ENCODE measurements around the gene NTHL1.

DNA sequence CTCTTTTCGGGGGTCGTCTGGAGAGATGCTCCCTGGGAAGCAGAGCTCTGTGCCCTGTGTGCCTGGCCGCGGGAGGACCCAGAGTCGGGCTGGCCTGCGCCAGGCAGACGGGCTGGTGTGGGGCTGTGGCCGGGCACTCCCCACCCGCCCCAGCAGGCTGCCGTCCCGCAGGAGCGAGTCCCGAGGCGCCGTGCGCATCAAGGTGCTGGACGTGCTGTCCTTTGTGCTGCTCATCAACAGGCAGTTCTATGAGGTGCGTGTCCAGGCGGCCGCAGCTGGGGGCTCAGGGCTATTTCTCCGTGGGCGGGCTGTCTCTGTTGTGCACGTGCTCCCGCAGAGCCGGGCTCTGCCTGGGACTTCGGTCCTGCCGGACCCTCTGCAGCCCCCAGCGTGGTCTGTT is 15.2 kb upstream of the NTHL1 start:
- TF ChIP-seq, protein P1, sequence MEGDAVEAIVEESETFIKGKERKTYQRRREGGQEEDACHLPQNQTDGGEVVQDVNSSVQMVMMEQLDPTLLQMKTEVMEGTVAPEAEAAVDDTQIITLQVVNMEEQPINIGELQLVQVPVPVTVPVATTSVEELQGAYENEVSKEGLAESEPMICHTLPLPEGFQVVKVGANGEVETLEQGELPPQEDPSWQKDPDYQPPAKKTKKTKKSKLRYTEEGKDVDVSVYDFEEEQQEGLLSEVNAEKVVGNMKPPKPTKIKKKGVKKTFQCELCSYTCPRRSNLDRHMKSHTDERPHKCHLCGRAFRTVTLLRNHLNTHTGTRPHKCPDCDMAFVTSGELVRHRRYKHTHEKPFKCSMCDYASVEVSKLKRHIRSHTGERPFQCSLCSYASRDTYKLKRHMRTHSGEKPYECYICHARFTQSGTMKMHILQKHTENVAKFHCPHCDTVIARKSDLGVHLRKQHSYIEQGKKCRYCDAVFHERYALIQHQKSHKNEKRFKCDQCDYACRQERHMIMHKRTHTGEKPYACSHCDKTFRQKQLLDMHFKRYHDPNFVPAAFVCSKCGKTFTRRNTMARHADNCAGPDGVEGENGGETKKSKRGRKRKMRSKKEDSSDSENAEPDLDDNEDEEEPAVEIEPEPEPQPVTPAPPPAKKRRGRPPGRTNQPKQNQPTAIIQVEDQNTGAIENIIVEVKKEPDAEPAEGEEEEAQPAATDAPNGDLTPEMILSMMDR (conservative IDR thresholded peaks at IDR 0.05; ENCODE audit: low read depth, low read length): no peak
- no peak for TF ChIP-seq CEBPB (IDR thresholded peaks at IDR 0.05; ENCODE audit: low read depth, low read length)
- no peak for TF ChIP-seq MAZ (IDR thresholded peaks at IDR 0.05; ENCODE audit: borderline replicate concordance, low read depth, low read length)
- no peak for TF ChIP-seq FOS (IDR thresholded peaks at IDR 0.05; ENCODE audit: low read depth, low read length)
- TF ChIP-seq POLR2A (IDR thresholded peaks at IDR 0.05; ENCODE audit: low read depth, low read length): no peak
- TF ChIP-seq MAFK (IDR thresholded peaks at IDR 0.05; ENCODE audit: low read depth, low read length): no peak
- no peak for TF ChIP-seq RAD21 (IDR thresholded peaks at IDR 0.05; ENCODE audit: low read length)
- no peak for TF ChIP-seq NFE2L2 (IDR thresholded peaks at IDR 0.05; ENCODE audit: low read depth, low read length)
- no peak for TF ChIP-seq RFX5 (IDR thresholded peaks at IDR 0.05; ENCODE audit: low read depth, low read length)
- TF ChIP-seq, protein P2, sequence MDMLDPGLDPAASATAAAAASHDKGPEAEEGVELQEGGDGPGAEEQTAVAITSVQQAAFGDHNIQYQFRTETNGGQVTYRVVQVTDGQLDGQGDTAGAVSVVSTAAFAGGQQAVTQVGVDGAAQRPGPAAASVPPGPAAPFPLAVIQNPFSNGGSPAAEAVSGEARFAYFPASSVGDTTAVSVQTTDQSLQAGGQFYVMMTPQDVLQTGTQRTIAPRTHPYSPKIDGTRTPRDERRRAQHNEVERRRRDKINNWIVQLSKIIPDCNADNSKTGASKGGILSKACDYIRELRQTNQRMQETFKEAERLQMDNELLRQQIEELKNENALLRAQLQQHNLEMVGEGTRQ (IDR thresholded peaks at IDR 0.05; ENCODE audit: low read depth, low read length): no peak
- TF ChIP-seq BHLHE40 (IDR thresholded peaks at IDR 0.05; ENCODE audit: low read depth, low read length): no peak
- TF ChIP-seq SMC3 (IDR thresholded peaks at IDR 0.05; ENCODE audit: low read depth, low read length): no peak
- TF ChIP-seq RCOR1 (IDR thresholded peaks at IDR 0.05; ENCODE audit: insufficient replicate concordance, low read length): no peak
- TF ChIP-seq, protein P3, sequence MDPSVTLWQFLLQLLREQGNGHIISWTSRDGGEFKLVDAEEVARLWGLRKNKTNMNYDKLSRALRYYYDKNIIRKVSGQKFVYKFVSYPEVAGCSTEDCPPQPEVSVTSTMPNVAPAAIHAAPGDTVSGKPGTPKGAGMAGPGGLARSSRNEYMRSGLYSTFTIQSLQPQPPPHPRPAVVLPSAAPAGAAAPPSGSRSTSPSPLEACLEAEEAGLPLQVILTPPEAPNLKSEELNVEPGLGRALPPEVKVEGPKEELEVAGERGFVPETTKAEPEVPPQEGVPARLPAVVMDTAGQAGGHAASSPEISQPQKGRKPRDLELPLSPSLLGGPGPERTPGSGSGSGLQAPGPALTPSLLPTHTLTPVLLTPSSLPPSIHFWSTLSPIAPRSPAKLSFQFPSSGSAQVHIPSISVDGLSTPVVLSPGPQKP (IDR thresholded peaks at IDR 0.05; ENCODE audit: borderline replicate concordance, low read depth, low read length): no peak
